Measurements from ENCODE around the gene AUNIP.

GRCh38 chr1:25875154-25875855 lies 16.0 kb upstream of the AUNIP start, which contains the start of gene PAQR7:
- TF ChIP-seq, protein P1, sequence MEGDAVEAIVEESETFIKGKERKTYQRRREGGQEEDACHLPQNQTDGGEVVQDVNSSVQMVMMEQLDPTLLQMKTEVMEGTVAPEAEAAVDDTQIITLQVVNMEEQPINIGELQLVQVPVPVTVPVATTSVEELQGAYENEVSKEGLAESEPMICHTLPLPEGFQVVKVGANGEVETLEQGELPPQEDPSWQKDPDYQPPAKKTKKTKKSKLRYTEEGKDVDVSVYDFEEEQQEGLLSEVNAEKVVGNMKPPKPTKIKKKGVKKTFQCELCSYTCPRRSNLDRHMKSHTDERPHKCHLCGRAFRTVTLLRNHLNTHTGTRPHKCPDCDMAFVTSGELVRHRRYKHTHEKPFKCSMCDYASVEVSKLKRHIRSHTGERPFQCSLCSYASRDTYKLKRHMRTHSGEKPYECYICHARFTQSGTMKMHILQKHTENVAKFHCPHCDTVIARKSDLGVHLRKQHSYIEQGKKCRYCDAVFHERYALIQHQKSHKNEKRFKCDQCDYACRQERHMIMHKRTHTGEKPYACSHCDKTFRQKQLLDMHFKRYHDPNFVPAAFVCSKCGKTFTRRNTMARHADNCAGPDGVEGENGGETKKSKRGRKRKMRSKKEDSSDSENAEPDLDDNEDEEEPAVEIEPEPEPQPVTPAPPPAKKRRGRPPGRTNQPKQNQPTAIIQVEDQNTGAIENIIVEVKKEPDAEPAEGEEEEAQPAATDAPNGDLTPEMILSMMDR (IDR thresholded peaks at IDR 0.05; ENCODE audit: low read length) = no peak
- TF ChIP-seq EZH2 (optimal IDR thresholded peaks at IDR 0.05; ENCODE audit: low read depth, low read length) = no peak
